Body of pancreas (tissue), 4 donors: ENCODE results near the gene PCDH9. TPM values are rescaled to one million over a fixed set of nuclear protein-coding genes. Genes with fewer than 3 reads are reported as not detected.

Experiments
- ATAC-seq: fragments of 150-250 bp; one replicate; pipeline ENCODE4 v1.9.1; 2016
- DNase-seq, 4 donors: peaks; one replicate each; pipeline ENCODE4 v3.0.0-alpha.2; 2019
- H3K27ac ChIP-seq, 4 donors: fragments of 200-600 bp; sonication (generic); 1 replicate in 3 of 4; 2 replicates in 1 of 4; pipeline versions ENCODE4 v1.5.1 to v1.6.1; 2016 to 2019; ENCODE audit warnings: mild to moderate bottlenecking in 1 of 4, mixed read lengths in 1 of 4, moderate library complexity in 1 of 4
- H3K27me3 ChIP-seq, 2 donors: fragments of 200-600 bp; sonication (generic); one replicate each; pipeline ENCODE4 v1.6.0; 2016; ENCODE audit warnings: mild to moderate bottlenecking in 1 of 2
- H3K36me3 ChIP-seq, 2 donors: fragments of 200-600 bp; sonication (generic); replicated peaks in 1 of 2; 2 replicates each; pipeline ENCODE4 v1.5.1; 2016; ENCODE audit warnings: low read depth in 2 of 2; ENCODE audit not compliant: insufficient read depth in 1 of 2
- H3K4me1 ChIP-seq: fragments of 200-600 bp; sonication (generic); one replicate; pipeline ENCODE4 v1.6.0; 2016
- H3K4me3 ChIP-seq, 2 donors: fragments of 200-600 bp; sonication (generic); 1 replicate in 1 of 2; 2 replicates in 1 of 2; pipeline ENCODE4 v1.5.1; 2016 to 2019
- H3K9me3 ChIP-seq, 3 donors: fragments of 200-600 bp; sonication (generic); 1 replicate in 2 of 3; 2 replicates in 1 of 3; pipeline ENCODE4 v1.5.1; 2016
- POLR2A ChIP-seq, 3 donors: fragments of 450-650 bp; IDR thresholded peaks; one replicate each; pipeline ENCODE4 v1.6.1; 2016; ENCODE audit warnings: antibody characterized with exemption in 3 of 3, mild to moderate bottlenecking in 2 of 3
- WGBS, 2 donors: methylation state at CpG; one replicate each; pipeline ENCODE4 v1.1.5; 2017; 5-methylcytosine and 5-hydroxymethylcytosine counted together
- intact Hi-C: fragments of 100-400 bp; cut with DNase I; formaldehyde crosslinking; loops from one replicate; pipeline ENCODE4 v1.15.1; 2023
- total RNA-seq, 2 donors: library from RNA; depleted of rRNA; stranded (reverse); fragments of >200 nt; gene quantifications; one replicate each; pipeline ENCODE4 v1.1.0, GENCODE V29; 2016
- TF ChIP-seq, protein P1 (sequence below), 7 experiments: fragments of 450-650 bp in 4 of 7; fragments of 200-600 bp in 3 of 7; sonication (generic) in 3 of 7; IDR thresholded peaks; one replicate each; pipeline ENCODE4 v1.5.1; 2016 to 2019; ENCODE audit warnings: antibody characterized with exemption in 7 of 7

PCDH9 gene
- total RNA-seq, 2 donors from 2014 or later = 3.6 to 3.9 TPM

DNA sequence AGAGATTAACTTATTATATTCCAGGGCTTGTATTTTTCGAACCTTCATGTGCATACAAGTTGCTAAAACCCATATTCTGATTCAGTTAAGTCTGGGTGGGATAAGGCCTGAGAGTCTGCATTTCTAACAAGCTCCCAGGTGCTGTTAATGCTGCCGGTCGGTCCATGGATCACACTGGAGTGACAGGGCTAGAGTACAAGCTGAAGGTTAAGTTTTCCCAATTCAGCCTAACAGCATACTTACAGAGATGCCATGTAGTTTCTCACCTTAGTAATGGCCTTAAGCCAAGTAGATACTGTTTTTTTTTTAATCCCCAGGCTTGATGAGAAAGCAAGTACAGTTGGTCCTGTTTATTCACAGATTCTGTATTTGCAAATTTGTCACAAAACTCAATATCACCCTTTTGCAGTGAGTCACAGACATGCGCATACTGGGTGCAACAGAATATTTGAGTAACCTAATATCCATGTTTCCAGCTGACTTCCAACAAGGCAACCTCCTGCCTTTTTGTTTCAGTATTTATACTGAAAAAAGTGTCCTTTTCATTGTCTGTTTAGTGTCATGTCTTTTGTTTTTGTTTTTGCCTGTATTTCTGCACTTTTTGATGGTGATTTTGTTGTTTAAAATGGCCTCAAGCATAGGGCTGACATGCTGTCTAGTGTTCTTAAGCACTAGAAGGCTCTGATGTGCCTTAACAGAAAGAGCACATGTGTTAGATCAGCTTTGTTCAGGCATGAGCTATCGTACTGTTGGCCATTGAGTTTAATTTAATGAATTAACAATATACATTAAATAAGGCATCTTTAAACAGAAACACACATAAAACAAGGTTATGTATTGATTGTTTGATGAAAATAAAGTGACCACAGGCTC lies 875.0 kb downstream of the PCDH9 start:
- H3K27ac ChIP-seq = no peak overlapping the region
- TF ChIP-seq POLR2A (IDR thresholded peaks at IDR 0.05) = no peak
- TF ChIP-seq, protein P1, sequence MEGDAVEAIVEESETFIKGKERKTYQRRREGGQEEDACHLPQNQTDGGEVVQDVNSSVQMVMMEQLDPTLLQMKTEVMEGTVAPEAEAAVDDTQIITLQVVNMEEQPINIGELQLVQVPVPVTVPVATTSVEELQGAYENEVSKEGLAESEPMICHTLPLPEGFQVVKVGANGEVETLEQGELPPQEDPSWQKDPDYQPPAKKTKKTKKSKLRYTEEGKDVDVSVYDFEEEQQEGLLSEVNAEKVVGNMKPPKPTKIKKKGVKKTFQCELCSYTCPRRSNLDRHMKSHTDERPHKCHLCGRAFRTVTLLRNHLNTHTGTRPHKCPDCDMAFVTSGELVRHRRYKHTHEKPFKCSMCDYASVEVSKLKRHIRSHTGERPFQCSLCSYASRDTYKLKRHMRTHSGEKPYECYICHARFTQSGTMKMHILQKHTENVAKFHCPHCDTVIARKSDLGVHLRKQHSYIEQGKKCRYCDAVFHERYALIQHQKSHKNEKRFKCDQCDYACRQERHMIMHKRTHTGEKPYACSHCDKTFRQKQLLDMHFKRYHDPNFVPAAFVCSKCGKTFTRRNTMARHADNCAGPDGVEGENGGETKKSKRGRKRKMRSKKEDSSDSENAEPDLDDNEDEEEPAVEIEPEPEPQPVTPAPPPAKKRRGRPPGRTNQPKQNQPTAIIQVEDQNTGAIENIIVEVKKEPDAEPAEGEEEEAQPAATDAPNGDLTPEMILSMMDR (IDR thresholded peaks at IDR 0.05) = no peak
- 61 to 73% methylated on average over 5 of the region's 5 CpGs for WGBS, 2 donors

DNA sequence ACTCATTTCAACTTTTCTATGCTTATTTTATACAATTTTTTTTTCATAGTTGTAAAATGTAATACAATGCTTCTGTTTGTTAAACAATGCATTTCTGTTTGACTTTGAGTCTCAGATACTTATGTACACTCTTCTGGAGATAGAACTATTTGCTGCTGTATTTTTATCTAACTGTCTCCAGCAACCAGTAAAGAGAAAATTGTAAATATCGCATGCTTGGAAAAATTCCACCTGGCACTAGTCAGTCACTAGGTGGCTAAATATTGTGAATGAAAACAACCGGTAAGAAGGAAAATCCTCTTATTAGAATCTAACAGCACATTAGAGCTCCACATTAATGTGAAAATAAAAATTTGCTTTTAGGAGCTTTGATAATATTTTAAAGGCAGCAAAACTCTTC lies 876.5 kb downstream of the PCDH9 start:
- DNase-seq = peak in 2 of 4 donors; percentile 4 to 14
- H3K27ac ChIP-seq = no peak overlapping the region
- no peak overlapping the region for H3K4me3 ChIP-seq
- TF ChIP-seq, protein P1 (IDR thresholded peaks at IDR 0.05) = peak in 5 of 7 experiments; percentile 15 to 36 (median 18)
- TF ChIP-seq POLR2A (IDR thresholded peaks at IDR 0.05) = no peak
- H3K36me3 ChIP-seq = no peaks in the 10 kb centered on the region
- intact Hi-C loops = no loop called here
- WGBS, 2 donors = 6 to 7% methylated on average over 2 of the region's 2 CpGs
- no peaks in the 10 kb centered on the region for H3K9me3 ChIP-seq
- ATAC-seq = peak; percentile 51
- peaks cover 10% of the 10 kb centered on the region for H3K4me1 ChIP-seq
- no peaks in the 10 kb centered on the region for H3K27me3 ChIP-seq

More for the DNA sequence above, 875.0 kb downstream of the PCDH9 start:
- Histone ChIP-seq H3K4me1 (no peaks in the 10 kb centered on the region), H3K4me3 (no peak overlapping the region), H3K36me3 (no peaks in the 10 kb centered on the region), H3K27me3 (no peaks in the 10 kb centered on the region), H3K9me3 (no peaks in the 10 kb centered on the region)
- DNase-seq = no peak
- ATAC-seq = no peak
- intact Hi-C loops = no loop called here

DNA sequence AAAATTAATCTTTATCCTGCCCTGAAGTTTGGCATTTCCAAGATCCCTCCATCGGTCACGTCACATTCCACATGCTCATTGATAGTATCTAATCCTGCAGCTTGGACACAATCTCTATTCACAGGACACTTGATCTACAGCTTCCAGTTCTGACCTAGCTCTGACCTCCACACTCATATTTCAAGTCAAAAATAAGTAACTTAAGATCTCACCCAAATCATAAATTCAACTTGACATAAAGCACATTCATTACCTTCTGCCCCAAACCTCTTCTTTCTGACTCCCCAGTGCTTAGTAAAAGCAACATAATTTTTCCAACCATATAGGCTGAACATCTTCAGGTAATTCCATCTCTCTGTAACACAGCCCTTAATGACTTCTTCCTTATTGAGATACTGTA lies 880.2 kb downstream of the PCDH9 start:
- intact Hi-C loops = no loop called here
- Histone ChIP-seq H3K9me3 (no peaks in the 10 kb centered on the region), H3K4me1 (peaks cover 17% of the 10 kb centered on the region), H3K36me3 (no peaks in the 10 kb centered on the region), H3K27ac (no peak overlapping the region), H3K27me3 (no peaks in the 10 kb centered on the region), H3K4me3 (no peak overlapping the region)
- WGBS, 2 donors = 53 to 68% methylated on average over 2 of the region's 2 CpGs
- DNase-seq (no peak), ATAC-seq (no peak)
- no peak for TF ChIP-seq POLR2A (IDR thresholded peaks at IDR 0.05)
- TF ChIP-seq, protein P1 (IDR thresholded peaks at IDR 0.05) = no peak

- Histone ChIP-seq H3K27me3 (no peaks in the 10 kb centered on the region), H3K9me3 (no peaks in the 10 kb centered on the region), H3K4me3 (no peak overlapping the region), H3K27ac (no peak overlapping the region), H3K4me1 (peaks cover 17% of the 10 kb centered on the region), H3K36me3 (no peaks in the 10 kb centered on the region)
- TF ChIP-seq, protein P1 (IDR thresholded peaks at IDR 0.05) = no peak
- TF ChIP-seq POLR2A (IDR thresholded peaks at IDR 0.05) = no peak
- peak; percentile 85 for ATAC-seq
- intact Hi-C loops = no loop called here
- WGBS, 2 donors = 30 to 34% methylated on average over 5 of the region's 5 CpGs
- peak in 3 of 4 donors; percentile 13 to 20 (median 17) for DNase-seq
Measured at GRCh38 chr13:66348745-66349690, 881.1 kb downstream of the PCDH9 start.
